GM21447 (cell line): ENCODE measurements around the gene DOP1B.
"Not testable (repeated sequence)": the region's sequence is repeated elsewhere in the genome, so short reads cannot be mapped to it uniquely, and the experiment has no call there.

Source experiments
- ATAC-seq: cut with Tn5 transposase; IDR thresholded peaks from one replicate; pipeline ENCODE4 v1.9.1; 2021; ENCODE audit not compliant: unreplicated experiment

Gene DOP1B

GRCh38 chr21:36135391-36136102 is 21.1 kb upstream of the DOP1B start:
- ATAC-seq = no peak

GRCh38 chr21:36139791-36140190 is 16.8 kb upstream of the DOP1B start:
- not testable (repeated sequence) for ATAC-seq

GRCh38 chr21:36141513-36141925 is 15.1 kb upstream of the DOP1B start:
- ATAC-seq = peak; percentile 77

GRCh38 chr21:36144233-36144632 is 12.4 kb upstream of the DOP1B start:
- ATAC-seq = not testable (repeated sequence)

- ATAC-seq = no peak
Observed at GRCh38 chr21:36145259-36145658, 11.4 kb upstream of the DOP1B start.

- no peak for ATAC-seq
Observed at GRCh38 chr21:36147911-36148310, 8.7 kb upstream of the DOP1B start.

GRCh38 chr21:36148886-36149285 is 7.7 kb upstream of the DOP1B start:
- ATAC-seq = no peak

- peak; percentile 76 for ATAC-seq
Observed at GRCh38 chr21:36149788-36150711, 6.6 kb upstream of the DOP1B start.

GRCh38 chr21:36155603-36156338 is 853 bp upstream of the DOP1B start:
- no peak for ATAC-seq

- peak; percentile 87 for ATAC-seq
Observed at GRCh38 chr21:36156339-36156814, 247 bp upstream of the DOP1B start.

GRCh38 chr21:36159356-36159921 is 2.8 kb downstream of the DOP1B start:
- ATAC-seq = no peak

- ATAC-seq = no peak
Observed at GRCh38 chr21:36160850-36161178, 4.2 kb downstream of the DOP1B start.

GRCh38 chr21:36162631-36163030 is 6.0 kb downstream of the DOP1B start:
- ATAC-seq = no peak

- ATAC-seq = no peak
Observed at GRCh38 chr21:36163750-36164741, 7.4 kb downstream of the DOP1B start.

- ATAC-seq = no peak
Observed at GRCh38 chr21:36165356-36165755, 8.7 kb downstream of the DOP1B start.

- no peak for ATAC-seq
Observed at GRCh38 chr21:36166705-36167104, 10.1 kb downstream of the DOP1B start.

GRCh38 chr21:36167541-36167940 is 10.9 kb downstream of the DOP1B start:
- ATAC-seq = no peak

GRCh38 chr21:36169470-36170128 is 13.0 kb downstream of the DOP1B start:
- no peak for ATAC-seq

GRCh38 chr21:36170823-36171222 is 14.2 kb downstream of the DOP1B start:
- no peak for ATAC-seq
